Hematopoietic multipotent progenitor cell treated with erythropoietin and hydrocortisone succinate and interleukin-3 and kit ligand, for 15 days (in vitro differentiated cells): Measurements from ENCODE around the gene C20orf204.

Experiments
- DNase-seq: peaks from one replicate; pipeline ENCODE4 v3.0.0-alpha.2; 2015; ENCODE audit warnings: low spot score

The C20orf204 gene

GRCh38 chr20:64027981-64028685, 7.8 kb upstream of the C20orf204 start:
- no peak for DNase-seq

- DNase-seq: no peak
Observed at GRCh38 chr20:64029293-64030117, 6.5 kb upstream of the C20orf204 start.

GRCh38 chr20:64030371-64031134, 5.4 kb upstream of the C20orf204 start:
- no peak for DNase-seq

GRCh38 chr20:64031822-64032314, 4.1 kb upstream of the C20orf204 start:
- DNase-seq: no peak

- DNase-seq: no peak
Observed at GRCh38 chr20:64032706-64033624, 3.0 kb upstream of the C20orf204 start.

GRCh38 chr20:64033981-64034493, 1.9 kb upstream of the C20orf204 start:
- DNase-seq: no peak

GRCh38 chr20:64035066-64035932, 683 bp upstream of the C20orf204 start:
- no peak for DNase-seq

GRCh38 chr20:64036346-64037198, 590 bp downstream of the C20orf204 start:
- DNase-seq: no peak

- no peak for DNase-seq
Observed at GRCh38 chr20:64037199-64037497, 1.2 kb downstream of the C20orf204 start.

- DNase-seq: no peak
Observed at GRCh38 chr20:64037498-64038213, 1.7 kb downstream of the C20orf204 start.

- DNase-seq: no peak
Observed at GRCh38 chr20:64038224-64038564, 2.2 kb downstream of the C20orf204 start.

- peak; percentile 23 for DNase-seq
Observed at GRCh38 chr20:64038565-64039292, 2.7 kb downstream of the C20orf204 start.

GRCh38 chr20:64039293-64040160, 3.5 kb downstream of the C20orf204 start:
- no peak for DNase-seq

GRCh38 chr20:64040231-64041039, 4.5 kb downstream of the C20orf204 start:
- DNase-seq: no peak

- DNase-seq: no peak
Observed at GRCh38 chr20:64041040-64041780, 5.2 kb downstream of the C20orf204 start.

GRCh38 chr20:64041781-64042053, 5.7 kb downstream of the C20orf204 start:
- no peak for DNase-seq
